EL (cell line): ENCODE data around the gene CNPPD1.

ENCODE experiments used
- DNase-seq: peaks from one replicate; pipeline ENCODE4 v3.0.0-alpha.2; 2016

The CNPPD1 gene

DNA sequence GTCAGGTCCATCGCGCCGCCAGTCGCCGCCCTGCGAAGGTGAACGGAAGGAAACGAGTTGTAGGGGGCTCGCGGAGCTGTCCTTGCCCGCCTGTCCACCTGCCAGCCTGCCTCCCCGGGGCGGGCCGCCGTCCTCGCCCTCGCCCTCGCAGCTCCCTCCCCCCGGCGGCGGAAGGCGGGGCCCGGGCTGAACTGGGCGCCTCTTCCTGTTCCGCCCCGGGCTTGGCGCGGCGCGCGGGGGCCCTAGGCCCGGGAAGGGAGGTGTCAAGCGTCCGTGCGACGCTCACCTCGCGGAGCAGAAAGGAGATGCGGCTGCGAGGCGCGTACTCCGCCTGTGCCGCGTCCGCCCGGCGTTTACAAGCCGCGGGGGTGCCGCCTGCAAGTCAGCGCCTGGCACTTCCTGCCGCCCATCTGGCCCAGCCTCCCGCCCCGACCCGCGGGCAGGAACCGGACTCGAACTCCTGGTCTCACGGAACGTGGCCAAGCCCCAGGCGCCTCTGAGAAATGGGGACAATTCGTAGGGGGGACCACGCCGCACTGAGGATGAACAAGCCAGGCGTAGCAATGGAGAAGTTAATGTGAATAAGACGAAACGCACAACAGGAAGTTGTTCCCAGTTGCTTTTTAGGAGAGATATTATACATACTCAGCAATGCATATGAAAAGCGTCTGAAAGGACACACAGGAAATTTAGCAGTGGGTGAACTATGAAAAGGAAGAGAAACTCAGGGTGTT lies at the start of gene CNPPD1:
CNPPD1 (minus strand) TSS at position 108 of the 734 bp plus-strand sequence; CDS start at position 11, 97 bp downstream.
- peak; percentile 85 for DNase-seq

DNA sequence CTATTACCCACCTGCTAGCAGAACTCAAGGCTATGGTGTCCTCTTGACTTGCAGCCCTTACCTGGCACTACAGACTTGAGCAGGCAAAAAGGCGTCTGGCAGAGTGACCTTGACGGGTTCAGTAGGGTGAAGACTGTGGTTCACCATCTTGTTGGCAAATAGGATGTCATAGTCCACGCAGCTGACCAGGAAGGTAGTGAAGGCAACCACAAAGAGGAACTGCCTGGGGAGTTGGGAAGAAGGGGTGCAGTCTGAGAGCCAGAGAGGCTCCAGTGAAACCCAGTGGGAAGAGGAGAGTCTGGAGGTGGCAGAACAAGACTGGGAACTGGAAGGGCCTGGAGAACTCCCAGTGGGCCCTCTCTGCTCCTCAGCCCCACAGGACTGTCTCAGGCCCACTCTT lies 48.6 kb upstream of the CNPPD1 start:
- DNase-seq, result no peak

DNA sequence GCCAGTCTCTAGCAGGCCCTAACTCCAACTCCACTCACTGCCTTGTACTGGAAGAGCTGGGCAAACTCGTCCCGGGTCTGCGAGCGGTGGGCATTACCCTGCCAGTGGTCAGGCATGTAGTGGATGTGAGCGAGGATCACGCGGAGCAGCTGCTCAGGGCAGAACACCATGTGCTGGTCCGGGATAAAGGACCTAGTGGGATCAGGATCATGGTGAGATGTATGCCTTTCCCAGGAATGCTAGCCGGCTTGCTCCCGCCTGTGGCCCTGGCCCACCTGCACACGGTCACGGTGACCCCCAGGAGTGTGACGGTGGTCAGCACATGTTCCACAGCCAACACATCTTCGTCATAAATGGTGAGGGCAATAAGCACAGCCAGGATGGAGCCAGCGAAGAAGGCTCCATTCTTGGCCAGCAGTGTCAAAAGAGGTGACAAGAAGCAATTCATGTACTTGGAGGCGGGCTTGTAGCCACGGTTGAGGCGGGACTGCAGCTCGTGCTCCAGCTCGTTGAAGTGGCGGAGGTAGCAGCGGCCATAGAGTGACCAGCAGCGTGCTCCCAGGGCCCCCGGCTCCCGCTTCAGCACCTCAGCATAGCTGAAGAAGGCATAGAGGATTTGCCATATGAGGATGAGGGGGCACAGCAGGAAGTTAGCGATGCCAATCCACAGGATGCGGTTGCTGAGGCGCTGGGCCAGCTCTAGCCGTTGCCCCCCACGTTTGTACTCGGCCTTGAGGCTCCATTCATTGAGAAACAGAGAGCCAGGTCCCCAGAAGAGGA lies 47.3 kb upstream of the CNPPD1 start:
- DNase-seq, result no peak

DNA sequence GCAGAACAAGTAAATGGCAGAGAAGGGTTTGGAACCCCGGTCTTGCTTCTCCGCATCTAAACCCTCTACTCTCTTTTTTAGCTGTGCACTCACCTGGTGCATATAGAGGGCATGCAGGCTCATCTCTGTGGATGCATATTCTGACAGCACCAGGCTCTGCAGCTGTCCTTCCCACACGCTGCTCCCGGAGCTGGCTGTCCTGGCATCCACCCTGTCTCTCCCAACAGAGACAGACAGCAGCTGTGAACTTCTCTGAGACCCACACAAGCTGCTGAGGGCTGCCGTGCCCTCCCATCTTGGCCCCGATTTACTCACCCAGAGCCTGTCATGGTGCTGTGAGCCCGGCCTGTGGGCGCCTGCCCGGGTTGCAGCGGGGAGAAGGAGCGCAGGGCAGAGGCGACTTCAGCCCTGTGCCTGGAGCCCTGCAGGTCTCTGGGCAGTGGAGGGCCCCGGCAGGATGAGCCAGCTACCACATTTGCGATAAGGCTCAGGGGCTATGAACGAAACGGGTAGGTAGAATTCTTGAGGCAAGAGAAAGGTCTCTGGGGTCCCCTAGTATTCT lies 45.3 kb upstream of the CNPPD1 start:
- no peak for DNase-seq

DNA sequence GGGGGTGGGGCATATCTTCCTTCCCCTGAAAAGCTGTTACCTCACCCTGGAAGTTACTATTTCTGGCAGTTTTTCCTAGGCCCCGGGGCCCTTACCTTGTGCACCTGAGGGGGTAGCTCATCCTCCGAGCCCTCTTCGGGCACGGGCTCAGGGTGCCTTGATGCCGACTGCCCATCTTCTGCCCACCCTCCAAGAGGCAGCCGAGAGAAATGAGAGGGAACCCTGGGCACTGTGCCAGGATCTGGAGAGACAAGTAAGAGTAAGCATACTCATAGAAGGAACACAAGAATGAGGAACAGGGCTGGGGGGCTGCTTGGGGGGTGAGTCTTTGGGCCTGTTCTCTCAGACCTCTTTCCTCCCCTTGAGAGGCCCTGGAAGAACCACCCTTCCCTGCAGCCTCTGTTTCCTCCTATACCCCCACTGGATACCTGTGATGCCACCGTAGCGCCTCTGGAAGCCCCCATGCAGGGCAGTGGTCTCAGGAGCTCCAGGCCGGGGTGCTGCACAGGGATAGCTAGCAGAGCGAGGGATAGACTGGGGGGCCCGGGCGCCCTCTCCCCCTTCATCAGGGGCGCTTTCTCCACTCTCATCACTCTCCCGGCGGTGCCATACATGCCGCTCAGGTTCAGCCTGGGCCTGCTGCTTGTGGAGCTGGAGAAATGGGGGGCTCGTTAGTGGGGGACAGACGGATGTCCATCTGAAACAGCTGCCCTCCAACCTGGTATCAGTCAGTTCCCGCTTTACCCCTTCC lies 44.1 kb upstream of the CNPPD1 start:
- no peak for DNase-seq

DNA sequence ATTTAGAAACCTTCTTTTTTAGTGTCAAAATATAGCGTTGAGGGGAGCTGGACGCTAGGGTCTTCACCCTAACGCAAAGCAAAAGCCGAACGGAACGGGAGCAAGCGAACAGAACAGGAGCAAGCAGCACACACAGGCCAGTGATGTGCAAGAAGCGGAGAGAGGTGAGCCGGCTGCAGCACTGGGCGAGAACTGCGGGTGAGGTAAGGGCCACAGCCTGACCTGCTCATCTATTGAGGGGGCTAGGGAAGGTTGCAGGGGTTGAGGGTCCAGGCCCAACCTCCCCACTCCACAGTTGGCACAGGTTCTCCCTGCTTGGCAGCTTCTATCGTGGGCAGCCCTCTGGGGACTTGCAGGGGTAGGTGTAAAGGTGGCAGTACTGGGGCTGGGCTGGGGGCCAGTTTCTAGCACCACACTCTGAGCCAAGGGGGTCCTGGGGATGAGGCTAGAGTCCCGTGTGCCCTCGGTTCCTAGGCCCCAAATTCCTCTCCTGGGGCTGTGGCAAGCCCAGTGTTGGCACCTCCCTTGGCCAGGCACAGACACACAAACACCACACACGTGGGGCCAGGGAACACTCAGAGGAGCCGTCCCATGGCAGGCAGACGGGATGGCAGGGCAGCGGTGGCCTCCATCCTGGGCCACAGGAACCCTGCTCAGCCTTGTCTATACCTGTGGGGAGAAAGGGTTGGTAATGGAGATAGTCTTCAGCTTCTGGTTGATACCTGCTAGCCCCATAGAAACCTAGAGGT lies 43.2 kb upstream of the CNPPD1 start:
- DNase-seq, result no peak

DNA sequence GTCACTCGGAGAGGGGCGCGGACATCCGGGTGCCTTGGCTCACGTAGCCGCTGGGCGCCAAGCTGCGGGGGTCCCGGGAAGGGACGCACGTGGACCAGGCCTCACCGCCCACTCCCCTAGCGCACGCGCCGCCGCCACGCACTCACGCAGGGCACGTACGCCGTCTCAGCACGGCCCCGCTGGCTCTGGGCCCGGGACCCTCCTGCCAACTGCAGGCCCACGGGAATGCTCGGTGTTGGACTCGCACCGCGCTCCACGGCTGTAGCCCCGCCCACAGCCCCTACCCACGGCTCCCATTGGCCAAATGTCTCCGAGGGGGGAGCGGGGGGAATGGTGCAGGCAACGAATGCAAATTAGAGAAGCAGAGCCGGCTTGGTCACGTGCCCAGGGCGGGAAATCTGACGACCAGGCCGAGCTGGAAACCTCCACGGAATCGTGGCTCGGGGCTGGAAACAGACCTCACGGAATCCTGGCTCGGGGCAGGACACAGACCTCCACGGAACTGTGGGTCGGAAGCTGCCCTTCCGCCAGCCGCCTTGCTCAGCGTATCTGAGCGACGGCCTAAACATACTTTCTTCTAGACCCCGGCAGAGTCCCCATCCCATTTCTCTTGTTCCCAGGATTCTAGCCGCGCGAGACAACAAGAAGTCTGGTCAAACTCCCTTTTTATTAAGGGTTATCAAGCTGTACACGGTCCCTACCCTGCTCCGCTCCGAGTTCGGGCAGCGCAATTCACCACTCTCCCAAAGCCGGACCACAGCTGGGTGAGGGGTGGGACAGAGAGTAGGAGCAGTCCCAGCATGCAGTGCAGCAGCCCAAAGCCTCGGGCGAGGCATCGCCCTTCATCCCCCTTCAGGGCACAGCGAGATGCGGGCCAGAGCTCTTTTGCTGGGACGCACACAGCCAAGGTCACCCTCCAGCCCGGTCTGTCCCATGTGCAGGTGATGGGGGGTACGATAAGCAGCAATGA lies 42.3 kb upstream of the CNPPD1 start, which contains the start of gene ABCB6:
ABCB6 (minus strand) TSS at position 227 of the 970 bp plus-strand sequence. CDS start 285 bp downstream, outside the sequence.
- peak; percentile 96 for DNase-seq

DNA sequence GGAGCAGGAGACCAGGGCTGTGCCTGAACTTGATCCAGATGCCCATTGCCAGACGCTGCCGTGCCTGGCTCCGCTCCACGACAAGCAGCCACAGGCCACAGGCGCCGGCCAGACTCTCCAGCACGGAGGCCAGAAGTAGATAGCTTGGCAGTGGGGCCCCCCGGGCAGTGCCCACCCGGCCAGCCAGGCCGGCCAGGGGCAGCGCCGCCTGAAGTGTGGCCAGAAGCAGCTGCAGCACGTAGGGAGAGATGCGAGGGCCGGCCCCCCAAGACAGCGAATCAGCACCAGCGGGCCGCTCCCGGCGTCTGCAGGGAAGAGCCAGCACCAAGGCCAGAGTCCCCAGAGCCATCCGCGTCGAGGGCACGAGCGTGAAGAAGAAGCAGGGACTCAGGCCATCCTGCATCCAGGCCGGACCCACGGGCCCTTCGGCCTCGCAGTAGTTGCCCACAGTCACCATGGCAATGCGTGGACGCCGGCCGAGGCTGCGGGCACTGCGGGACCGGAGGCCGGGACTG lies 41.5 kb upstream of the CNPPD1 start:
- DNase-seq, result peak; percentile 80

DNA sequence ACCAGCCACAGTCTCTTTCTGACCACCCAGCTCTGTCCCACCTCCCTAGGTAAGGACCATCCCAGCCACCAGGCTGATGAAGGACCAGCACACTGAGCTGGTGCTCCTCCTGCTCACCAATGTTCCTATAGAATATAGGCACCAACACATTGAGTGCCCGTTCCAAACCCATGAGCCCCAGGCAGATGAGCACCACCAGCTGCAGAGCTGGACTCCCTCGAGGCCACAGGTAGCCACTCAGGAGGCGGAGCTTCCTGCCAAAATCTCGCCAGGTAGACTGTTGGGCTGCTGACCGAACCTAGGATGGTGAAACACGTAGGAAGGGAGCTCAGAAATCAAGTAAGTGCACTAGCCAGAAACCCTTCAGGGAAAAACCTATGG lies 39.8 kb upstream of the CNPPD1 start:
- DNase-seq, result no peak

DNA sequence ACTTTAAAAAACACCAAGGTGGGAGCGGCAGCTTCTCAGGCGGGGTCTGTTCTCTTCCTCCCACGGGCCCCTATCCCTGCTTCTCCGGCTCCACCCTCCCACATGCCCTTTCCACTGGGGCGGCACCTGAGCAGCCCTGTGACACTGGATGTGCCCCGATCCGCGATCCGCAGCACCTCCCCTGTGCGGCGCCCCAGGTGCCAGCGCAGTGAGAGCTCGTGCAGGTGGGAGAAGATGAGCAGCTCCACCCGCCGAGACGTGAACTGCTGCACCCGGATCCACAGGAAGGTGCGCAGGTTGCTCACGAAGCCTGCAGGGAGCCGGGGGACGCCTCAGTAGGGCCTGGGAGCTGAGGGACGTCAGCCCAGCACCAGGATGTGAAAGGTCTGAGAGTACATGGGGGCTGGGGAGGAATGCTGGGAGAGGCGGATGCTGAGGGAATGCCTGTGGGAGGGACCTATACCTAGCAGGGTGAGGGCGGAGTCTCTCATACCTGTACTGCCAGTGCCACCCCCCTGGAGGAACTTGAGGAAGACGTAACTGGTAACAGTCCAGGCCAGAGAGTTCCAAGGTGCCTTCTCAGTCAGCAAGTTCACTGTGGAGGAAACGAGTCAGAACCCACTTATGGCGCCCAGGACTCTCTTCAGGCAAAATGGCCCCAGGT lies 39.3 kb upstream of the CNPPD1 start:
- no peak for DNase-seq

DNA sequence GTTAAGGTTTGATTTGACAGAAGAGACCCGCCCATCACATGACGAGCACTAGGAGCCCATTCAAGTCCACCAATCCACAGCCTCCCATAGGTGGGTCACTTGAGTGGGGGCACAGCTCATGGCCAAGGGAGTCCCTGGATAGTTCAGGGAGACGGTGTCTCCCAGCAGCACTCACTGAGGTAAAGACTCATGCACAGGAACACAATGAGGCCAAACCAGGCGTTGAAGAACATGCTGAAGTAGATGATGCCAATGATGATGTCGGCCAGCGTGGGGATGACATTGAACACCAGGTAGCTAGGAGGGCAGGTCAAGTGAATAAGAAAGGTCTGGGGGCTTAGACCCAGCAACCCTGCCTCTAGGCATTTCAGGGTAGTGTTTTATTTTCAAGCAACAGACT lies 38.1 kb upstream of the CNPPD1 start:
- no peak for DNase-seq

DNA sequence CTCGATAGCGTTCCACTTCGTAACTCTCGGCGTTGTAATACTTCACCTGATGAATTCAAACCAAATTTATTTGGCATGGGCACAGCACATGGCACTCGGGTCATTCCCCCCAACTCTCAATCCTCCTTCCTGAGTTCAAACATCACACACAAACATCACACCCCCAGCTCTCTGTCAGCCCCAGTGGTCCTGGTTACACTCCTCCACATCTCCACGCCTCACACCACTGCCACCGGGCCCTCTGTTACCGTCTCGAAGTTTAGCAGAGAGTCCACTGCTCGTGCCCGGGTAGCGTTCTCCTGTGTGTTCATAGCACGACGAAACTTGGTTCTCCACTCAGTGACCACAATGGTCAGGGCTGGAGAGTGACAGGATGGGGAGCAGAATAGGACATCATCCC lies 37.4 kb upstream of the CNPPD1 start:
- no peak for DNase-seq

DNA sequence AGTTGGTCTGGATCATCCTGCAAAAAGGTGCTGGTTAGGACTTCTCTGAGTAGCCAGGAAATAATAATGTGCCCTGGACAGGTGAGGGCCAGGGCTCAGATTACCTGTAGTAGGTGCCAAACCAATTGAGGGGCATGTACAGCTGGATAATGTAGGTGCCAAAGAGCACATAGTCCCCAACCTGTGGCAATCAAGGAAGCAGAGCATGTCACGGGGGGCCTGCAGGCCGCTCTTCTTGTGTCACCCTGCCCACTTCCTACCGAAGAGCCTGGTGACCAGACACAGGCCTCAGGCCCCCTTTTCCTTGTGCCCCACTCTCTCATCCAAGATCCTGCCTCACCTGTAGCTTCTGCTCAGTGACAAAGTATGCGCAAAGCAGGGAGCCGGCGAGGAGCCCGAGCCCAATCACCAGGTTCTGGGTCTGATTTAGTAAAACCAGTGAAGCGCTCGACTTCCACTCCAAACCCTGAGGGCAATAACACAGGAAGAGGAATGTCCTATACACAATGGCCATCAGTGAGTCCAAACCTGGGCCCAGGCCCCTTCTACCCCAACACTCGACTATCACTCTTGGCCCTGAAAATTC lies 36.9 kb upstream of the CNPPD1 start:
- DNase-seq, result no peak

DNA sequence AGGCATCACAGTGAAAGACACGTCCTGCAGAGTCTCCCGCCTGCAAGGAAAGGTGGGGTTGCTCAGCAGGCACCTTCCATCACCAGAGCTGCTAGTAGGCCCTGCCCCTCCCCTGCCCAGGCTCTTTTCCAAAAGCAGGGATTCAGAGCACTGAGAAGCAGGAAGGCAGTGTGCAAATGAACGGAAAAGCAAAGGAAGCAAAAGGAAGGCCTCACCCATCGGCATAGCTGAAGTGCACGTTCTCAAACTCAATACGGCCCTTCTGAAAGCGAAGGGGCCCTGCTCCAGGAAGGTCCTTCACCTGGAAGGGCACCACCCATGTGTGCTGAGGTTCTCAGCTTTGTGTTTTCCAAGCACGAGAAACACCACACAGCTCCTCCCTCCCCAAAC lies 36.3 kb upstream of the CNPPD1 start:
- DNase-seq, result no peak

DNA sequence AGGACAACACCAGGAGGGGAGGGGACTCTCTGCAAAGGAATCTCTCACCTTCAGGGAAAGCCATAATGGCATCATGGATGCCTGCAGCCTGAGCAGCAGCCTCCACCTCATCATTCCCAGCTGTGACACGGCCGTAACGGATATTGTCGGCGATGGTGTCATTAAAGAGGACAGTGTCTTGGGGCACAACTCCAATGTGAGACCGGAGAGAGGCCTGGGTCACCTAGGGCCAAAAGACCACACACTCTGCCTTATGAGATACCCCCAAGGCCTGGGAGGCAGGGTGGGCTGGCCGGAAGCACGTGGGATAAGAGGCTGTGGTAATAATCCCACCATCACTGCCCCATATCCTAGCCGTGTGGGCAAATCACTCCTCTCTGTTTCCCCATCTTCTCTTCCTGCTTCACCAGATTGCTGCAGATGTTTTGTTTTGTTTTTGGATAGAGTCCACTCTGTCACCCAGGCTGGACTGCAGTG lies 34.2 kb upstream of the CNPPD1 start:
- no peak for DNase-seq

DNA sequence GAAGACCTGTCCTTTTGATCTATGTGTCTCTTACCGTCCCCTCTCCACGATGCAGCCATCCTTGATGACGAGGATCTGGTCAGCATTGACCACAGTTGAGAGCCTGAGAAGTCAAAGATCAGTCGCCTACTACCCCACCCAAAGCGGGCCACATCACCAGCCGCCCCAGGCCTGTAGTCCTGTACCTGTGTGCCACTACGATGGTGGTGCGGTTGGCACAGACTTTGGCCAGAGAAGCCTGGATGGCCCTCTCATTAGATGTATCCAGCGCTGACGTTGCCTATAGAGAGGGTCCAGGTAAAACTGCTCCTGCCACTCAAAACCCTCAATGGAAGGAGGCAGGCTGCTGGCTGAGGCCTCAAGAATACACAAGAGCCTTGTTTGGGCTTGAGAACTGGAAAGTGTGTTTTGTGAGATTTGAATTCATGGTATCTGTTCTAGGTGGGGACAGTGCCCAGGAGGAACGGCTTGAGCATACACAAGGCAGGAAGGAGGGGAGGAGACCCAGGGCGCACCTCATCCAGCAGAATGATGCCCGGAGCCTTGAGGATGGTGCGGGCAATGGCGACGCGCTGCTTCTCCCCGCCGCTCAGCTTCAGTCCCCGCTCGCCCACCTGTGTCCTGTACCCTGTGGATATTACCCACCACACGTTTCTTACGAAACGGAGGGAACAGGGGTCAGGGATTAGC lies 33.6 kb upstream of the CNPPD1 start:
- DNase-seq, result no peak

DNA sequence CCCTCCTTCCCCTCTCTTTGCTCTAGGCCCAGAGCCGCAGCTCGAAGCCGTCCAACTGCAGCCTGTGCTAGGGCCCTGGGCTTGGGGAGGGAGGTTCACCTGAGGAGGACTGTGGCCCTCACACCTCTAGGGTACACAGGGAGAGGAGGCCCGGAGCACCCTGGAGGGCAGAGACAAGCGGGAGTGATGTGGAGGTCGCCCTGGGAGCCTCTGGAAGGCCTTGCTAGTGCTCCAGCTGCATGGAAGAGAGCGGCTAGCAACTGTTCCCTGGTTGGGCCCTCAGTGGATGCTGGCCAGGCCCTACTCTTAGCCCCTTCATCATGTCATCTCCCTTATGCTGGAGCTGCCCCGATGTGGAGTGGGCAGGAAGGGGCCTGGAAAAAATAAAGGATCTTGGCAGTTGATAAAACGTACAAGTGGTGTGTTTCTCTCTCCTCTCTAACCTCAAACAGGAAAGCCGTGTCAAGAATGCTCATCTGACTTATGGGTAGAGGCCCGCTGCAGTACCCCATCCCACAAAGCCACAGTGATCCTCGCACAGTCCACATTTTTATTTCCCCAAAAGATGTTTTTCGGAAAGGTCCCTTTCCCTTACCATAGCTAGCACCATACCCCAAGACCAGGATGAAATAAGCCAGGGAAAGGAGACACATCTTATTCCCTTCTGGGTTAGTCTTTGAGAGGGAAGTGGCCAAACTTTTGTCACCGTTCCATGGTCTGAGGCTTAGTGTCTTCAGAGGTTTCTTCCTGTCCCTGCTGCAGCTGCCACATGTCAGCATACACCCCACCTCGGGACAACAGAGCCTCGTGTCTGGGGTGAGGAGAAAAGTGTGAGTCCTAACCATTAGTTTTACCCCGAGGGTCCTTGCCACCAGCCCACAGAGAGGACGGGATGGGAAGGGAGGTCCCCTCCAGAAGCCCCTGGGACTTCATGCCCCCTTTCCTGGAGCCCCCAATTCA lies 32.8 kb upstream of the CNPPD1 start:
- DNase-seq, result no peak
